Activated naive CD4-positive, alpha-beta T cell (primary cell): Measurements from ENCODE around the gene CRACR2B.
A peak's percentile ranks its signal among the peaks of the same experiment; 100 is the strongest.

Experiments
- DNase-seq, 4 experiments: peaks; one replicate each; lab custom pipeline; 2025; lab: John Stamatoyannopoulos, UW

CRACR2B gene

DNA sequence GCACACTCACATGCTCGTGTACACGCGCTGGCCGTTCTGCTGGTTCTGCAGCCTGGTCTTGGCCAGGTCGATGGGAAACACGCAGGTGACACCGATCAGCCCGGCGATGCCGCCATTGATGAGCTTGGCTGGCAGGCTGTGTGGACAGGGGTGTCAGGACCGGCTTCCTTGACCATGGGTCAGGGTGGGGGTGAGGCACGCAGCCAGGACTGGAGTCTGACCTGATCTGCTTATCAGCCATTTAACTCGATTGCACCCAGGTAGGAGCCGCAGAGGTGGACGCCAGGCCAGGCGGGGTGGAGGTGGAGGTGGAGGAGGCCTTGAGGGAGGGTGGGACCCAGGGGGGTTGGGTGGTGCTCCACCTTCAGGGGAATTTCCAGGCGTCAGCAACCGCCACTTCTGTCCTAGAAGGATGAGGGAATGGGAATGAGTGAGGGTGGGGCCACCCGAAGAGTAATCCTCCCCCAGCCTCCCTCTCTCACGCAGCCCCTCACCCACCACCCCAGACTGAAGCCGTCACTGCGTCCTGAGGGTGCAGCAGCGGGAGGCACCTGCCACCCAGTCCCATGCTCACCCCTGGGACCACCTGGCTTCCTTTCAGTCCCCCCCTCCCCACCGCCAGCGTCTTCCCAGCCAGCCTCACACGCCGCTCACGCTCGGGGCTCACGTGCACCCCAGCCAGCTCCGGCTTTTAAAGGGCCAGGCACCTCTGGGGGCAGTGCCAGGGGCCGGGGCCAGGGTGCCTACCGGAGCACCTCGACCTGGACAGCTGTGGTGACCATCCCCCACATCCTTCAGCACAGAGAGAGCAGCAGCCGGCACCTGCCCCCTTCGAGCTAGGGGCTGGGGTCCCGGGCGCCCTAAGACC lies 32.7 kb upstream of the CRACR2B start:
- no peak for DNase-seq

DNA sequence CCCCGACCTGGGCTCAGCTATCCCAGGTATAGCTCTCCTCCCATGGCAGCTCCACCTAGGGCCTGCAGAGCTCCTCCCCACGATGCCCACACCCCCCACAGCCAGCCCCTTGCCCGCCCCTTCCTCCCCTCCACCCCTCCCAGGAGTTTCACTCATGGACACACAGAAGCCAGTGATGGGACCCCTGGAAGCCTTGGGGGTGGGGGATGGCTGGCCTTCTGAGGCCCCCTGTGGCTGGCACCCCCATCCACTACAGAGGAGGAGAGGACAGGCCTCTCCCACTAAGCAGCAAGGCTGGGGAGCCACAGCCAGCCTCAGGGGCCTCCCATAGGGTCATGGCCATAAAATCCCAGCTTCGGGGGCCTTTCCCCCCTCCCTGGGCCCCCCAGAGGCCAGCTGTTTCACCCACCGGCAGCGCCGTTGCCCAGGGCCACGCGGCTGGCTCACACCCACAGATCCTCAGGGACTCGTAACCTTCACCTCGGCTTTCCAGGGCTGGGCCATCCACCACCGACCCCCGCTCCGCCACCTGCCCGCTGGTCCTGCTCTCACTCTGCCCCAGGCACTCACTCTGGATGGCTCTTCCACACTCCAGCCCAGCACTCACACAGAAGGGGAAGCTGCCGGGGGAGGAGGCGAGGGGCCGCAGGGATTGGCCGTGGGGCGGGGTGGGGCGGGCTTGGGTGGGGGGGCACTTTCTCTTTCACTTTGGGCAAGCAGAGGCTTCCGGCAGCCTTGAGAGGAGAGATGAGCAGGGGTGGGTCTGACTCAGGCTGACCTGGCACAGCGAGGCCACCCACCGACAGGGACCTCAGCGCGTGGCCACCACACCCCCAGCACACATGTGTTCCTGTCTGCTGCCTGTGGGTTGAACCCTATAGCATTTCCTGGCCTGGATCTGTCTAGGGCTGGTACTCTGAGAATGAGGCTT lies 31.8 kb upstream of the CRACR2B start:
- peak; percentile 53 to 75 (median 60) for DNase-seq

DNA sequence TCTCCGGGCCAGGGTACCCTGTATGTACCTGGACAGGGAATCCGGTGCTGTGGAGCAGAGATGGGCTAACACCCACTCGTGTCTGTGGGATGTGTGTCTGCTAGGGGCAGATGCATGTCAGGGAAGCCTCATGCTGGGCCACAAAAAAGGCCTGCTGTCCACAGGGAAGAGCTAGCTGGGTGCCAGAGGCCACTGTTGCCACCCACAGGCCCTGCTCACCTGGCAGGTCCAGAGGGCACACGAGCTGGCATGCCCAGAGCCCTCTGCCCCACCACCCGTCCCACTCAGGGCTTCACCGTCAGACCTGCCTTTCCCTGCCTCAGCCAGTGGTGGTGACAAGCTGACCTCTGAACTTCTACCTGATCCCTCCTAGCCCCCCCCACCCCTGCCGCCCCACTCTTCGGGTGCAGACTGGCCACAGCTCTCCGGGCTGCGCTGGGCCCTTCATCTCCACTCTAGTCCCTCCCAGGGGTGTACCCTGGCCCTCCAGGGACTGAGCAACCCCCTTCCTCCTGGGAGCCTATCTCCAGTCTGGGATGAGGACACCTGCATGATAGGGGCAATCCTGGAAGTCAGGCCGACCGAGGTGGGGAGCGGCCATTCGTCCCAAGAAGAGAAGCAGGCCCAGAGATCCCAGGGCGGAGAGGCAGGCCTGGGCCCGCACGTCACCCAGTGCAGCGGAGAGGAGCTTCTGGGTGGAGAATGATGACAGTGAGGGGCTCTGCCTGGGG lies 31.0 kb upstream of the CRACR2B start:
- no peak for DNase-seq

DNA sequence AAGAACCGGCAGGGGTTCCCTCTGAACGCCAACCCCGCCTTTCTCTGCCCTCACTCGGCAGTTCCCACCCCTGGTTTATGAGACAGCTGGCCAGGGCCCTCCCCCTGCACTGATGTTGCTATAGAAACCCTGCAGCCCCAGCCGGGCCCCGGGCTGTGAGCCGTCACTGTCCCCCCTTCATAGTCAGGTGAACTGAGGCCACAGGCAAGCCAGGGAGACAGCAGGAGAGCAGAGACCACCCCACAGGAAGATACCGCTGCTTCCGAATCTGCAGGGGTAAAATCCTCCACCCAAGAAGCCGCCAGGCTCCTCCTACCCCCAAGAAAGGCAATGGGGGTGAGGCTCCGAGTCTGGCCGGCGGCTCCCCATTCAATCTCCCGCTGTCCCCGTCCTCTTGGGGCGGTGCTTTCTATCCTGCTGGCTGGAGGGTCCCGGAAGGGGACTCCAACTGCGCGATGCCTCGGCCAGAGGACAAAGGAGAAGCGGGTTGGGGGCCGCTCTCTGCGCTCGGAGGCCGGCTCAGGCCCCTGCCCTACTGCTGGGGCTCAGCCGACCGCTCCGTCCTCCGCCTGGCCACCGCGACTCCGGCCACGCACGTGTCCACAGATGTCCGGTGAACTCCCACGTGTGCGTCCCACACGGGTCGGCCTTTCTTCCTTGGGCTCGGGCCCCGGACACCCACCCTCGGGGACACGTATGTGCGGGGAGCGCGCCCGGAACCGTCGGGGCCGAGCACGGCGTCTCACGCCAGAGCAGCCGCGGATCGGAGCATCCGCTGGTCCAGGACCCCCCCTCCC lies 30.2 kb upstream of the CRACR2B start:
- peak; percentile 36 to 69 (median 54) for DNase-seq

DNA sequence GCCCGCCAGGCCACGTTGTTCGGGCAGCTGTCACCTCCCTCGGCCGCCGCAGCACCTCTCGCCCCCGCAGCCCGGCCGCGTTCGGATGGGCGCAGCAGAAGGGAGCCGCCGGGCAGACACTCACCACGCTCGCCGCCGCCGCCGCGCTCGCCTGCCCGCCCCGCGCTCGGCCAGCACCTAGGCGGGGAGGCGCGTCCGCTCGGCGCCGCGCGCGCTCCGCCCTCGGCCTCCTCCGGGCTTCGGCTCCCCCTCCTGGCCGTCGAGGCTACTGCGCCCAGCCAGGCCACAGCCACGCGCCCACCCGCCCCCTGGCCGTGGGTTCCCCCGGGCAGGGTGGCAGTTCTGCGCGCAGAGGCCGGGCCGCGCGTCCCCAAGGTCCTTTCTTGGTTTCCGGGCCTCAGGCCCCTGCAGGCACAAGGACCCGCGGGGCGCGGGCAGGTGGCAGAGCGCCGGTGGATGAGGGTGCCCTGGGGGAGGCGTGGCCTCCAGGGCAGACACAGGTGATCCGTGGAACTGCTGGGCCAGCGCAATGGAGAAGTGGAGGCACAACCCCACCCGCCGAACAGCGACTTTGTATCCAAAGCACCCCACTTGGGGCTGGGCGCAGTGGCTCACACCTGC lies 29.5 kb upstream of the CRACR2B start, which contains the start of gene SLC25A22:
TSS of gene SLC25A22 (minus strand) at position 189 of the 621 bp plus-strand sequence. CDS start 3,275 bp downstream, outside the sequence.
- DNase-seq, result peak; percentile 48 to 82 (median 64)

DNA sequence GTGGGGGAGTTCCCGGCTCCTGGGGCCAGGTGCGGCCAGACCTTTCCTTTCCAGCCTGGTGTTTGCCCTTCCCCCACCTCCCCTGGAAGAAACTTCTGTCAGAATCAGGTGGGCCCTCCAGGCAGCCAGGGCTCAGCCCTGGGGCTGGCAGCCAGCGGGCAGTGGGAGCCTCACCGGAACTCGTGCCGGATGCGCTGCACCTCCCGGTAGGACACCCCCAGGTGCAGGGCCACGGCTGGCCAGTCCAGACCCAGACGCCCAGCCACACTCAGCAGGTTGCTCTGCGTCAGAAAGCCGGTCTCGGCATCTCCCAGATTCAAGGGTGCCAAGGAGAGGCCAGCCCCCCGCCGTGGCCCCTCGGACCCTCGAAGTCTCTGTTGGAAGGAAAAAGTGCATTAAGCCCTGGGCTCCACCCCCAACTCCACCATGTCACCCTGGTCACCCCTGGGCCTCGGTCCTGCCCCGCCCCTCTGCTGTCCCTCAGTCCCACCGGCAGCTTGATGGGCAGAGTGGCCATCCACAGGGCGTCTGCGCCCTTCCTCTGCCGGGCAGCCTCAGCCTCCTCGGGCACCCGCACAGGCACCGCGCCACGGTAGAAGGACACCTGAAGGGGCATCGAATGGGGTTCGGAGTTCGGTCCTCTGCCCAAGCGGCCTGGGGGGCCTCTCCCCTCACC lies 27.9 kb upstream of the CRACR2B start:
- DNase-seq, result no peak

DNA sequence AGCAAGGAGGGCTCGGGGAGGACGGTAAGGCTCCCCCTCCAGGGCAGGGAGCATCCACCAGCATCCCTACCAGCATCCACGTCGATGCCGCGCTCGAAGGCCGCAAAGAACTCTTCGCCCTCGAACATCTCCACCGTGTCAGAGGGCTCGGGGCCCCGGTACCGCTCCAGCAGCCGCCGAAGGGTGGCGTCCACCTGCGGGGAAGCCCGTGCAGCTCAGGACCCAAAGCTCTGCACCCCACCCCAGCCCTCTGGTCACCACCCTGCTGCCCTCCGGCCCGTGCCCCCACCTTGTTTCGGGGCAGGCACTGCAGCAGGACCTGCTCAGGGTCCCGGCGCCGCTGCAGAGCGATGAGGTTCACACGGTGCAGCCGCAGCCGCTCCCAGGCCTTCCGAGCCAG lies 27.2 kb upstream of the CRACR2B start:
- no peak for DNase-seq

DNA sequence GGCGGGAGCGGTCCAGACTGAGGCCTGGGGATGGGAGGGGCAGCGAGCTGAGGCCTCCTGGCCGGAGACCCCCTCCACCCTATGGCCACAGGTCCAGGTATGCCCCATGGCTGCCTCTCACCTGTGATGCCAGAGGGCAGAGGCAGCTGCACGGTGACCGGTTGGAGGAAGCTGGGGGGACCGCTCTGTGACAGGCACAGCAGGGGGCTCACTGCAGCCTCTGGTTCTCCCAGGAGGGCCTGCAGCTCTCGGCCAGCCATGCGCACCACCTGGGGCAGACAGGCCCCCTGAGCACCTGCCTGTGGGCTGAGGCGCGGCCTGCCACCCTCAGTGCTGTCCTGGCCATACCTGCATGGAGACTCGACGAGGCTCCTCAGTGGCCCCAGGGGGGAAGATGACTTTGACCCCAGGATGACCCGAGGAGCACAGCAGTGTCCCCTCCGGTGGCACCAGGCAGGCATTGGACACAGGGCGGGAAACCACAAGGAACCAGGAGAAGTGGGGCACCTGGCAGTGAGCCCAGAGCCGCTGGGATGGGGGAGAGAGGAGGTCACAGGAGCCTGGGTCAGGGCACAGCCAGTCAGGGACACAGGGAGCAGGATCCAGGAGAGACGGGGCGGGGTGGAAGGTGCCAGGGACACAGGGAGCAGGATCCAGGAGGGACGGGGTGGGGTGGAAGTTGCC lies 26.5 kb upstream of the CRACR2B start:
- no peak for DNase-seq

DNA sequence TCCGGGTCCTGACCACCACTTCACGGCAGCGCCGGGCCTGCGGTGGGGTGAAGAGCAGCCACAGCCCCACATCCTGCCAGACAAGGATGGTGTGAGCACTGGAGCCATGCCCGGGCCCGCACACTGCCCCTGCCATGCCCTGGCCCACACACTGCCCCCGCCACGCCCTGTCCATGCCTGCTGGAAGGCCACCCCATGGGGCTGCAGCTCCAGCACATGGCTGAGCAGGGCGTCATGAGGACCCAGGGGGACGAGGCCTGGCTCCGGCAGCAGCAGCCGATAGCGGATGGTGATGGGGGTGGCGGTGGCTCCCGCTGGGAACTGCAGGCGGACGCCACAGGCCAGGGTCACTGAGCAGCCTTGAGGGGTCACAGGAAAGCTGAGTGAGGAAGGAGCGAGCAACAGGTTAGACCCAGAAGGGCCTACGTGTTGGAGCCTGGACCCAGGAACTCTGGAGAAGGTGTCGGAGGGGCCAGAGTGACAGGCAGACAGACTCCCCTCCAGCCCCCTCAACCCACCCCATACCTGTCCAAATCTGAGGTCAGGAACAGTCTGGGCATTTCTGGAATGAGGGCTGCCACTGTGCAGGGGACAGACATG lies 25.6 kb upstream of the CRACR2B start:
- DNase-seq, result no peak

DNA sequence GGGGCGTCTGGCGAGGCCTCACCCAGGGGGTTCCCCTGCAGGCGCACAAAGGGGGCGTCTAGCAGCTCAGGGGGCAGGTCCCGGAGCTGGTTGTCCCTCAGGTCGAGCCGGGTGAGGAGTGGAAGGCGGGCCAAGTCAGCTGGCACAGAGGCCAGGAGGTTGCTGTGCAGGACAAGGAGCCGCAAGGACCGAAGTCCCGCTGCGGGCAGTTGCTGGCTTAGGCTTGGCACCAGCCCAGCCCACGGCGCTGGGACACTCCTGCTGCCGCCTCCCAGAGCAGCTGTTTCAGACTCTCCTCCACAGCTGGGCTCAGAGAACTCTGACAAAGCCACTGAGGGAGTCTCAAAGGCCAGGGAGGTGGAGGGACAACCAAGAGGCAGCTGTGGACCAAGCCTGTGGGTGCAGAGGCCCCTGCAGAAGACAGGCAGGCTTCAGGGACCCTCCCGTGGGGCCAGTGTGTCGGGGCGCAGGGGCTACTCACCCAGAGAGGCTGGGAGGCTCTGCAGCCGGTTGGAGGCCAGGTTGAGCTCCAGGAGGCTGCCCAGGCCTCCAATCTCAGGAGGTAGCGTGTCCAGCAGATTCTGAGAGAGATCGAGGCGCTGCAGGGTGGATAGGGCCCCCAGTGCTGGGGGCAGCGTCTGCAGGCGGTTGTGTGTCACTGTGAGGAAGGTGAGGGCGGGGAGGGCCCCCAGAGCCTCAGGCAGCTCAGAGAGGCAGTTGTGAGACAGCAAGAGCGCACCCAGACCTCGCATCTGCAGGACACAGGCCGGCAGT lies 24.8 kb upstream of the CRACR2B start:
- DNase-seq, result no peak

DNA sequence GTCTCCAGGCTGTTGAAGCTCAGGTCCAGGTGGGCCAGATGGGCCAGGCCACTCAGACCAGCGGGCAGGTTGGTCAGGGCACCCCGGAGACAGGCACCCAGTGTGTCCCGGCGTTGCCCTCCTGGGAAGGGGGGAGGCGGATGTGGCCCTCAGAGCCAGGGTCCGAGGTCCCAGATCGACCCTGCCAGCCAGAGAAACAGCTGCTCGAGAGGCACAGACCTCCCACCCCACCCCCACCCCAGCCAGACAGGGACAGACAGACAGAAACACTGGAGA lies 24.3 kb upstream of the CRACR2B start:
- DNase-seq, result no peak

DNA sequence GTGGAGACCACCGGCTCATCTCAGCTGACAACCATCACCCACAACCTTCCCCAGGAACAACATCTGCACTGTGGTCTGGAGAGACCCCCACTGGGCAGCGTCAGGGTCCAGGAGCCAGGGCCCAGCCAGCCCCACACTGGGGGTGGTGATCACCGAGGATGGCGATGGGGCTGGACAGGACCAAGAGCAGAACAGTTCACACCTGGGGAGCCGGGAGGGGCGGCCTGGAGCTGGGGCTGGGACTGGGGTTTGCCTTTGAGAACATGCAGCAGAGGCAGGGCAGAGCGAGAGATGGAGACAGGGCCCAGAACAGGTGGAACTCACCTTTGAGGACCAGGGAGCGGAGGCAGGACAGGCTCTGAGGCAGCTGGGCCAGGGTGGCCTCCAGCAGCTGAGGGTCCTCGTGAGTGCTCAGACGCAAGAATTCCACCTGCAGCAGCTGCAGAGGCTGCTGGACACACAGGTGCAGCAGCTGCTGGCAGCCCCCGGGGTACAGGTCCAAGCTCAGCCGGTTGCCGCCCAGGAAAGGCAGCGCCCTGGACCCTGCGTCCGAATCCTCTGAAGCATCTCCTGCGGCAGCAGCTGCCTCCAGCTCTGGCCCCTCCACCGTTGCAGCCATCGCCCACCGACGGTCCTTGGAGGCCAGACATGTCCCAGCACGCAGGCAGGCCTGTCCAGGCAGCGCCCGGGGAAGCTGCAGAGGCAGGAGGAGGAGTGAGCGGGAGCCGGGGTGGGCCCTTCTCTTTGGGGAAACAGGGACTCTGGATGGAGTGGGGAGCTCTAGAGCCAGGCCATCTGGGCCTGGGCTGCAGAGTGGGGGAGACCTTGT lies 23.7 kb upstream of the CRACR2B start:
- DNase-seq, result no peak

DNA sequence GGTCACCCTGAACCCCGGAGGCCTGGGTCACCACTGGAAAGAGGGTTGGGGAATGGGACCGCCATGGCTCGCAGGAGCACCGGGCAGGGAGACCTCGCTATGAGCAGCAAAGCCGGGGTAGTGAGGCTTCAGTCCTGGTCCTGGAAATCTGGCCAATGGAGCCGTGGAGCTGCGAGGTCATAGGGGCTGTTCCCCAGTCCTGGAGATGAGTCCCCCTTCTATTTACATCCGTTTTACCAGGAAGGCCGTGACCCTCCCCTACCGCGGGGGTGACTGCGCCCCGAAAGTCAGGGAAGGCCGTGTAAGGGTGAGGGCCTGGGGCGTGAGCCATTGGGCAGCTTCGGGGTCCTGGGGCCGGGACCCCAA lies 23.1 kb upstream of the CRACR2B start:
- DNase-seq, result no peak

DNA sequence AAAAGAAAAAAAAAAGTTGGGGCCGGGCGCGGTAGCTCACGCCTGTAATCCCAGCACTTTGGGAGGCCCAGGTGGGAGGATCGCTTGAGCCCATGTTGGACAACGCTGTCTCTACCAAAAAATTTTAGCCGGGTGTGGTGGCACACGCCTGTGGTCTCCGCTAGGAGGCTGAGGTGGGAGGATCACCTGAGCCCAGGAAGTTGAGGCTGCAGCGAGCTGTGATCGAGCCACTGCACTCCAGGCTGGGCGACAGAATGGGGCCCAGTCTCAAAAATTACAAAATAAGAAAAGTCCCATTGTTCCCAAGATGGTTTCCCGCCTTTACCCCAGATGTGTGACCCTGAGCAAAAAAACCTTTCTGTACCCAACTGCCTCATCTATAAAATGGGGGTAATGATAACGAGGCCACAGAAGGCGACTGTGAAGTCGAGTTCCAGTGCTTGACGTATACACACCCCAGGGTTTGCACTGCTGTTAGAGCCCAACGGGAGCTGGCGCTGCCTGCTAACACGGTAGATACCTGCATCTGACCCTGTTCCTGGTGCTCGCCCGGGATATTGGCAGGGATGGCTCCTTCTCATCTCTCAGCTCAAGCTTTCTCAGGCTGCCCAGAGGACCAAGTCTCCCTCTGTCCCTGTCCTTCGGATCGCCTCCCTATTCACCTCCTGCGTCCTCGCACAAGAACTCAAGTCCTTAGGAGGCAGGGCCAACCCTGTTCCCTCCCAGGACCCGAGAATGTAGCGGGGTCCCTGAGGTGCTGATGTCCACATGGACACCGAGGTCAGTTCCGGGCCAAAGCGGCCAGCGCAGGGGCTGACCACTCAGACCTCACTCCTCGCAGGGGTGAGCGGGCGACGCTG lies 19.1 kb upstream of the CRACR2B start:
- DNase-seq, result no peak

DNA sequence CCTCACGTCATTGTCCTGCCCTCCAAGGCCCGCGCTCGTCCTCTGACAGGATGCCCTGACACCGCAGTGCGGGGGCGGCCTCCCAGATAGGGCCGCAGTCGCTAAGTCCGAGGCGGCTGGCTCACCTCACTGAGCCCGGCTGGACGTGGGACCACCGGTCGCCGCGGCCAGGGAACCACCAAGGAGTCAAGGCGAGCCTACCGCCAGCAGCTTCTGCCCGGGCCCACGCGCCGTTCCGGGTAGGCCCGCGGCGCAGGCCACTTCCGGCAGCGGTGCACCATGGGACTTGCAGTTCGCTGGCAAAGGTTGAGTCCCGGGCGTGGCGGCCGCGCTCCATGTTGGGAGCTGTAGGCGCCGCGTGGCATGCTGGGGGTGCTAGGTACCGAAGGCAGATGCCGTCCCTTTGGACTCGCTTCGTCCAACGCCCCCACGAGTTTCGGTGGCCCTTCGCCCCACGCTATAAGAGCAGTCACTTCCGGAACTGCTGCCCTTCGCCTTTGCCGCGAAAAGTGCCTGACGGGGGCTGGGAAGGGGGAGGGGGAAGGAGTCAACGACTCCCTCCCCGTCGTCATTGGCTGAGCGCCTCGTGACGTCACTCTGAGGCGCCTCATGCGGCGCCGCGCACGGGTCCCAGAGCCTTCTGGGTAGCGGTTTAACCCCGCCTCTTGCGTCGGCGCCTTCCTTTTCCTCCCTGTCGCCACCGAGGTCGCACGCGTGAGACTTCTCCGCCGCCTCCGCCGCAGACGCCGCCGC lies 18.3 kb upstream of the CRACR2B start, which contains the start of gene RPLP2:
TSS of gene RPLP2 (plus strand) at position 681 of the 753 bp plus-strand sequence. CDS start 268 bp downstream, outside the sequence.
- peak; percentile 96 to 98 (median 96) for DNase-seq

DNA sequence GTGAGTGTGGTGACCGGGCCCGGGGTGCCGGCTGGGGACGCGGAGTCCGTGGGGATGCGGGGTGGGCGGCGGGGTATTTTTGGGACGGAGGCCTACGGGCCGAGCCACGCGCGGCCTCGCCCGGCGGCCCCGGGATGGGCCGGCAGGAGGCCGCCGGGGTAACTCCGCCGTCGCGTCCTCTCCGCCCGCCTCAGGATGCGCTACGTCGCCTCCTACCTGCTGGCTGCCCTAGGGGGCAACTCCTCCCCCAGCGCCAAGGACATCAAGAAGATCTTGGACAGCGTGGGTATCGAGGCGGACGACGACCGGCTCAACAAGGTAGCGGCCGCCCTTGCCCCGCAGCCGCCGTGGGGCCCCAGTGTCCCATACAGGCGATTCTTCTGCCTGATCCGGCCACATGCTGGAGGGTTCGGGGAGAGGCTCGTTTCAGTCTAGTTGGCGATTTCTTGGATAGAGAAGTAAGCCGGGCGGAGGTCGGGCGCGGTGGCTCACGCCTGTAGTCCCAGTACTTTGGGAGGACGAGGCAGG lies 17.6 kb upstream of the CRACR2B start:
- DNase-seq, result peak in 1 of 4 experiments; percentile 53
